GM10266 (cell line): ENCODE measurements around the gene LRRC3.

Experiments used
- DNase-seq: peaks from one replicate; pipeline ENCODE4 v3.0.0; 2012; ENCODE audit errors: extremely low spot score
- CTCF ChIP-seq: IDR thresholded peaks from 2 replicates; pipeline ENCODE4 v1.5.1; 2012; ENCODE audit warnings: mild to moderate bottlenecking, low read depth; ENCODE audit not compliant: control insufficient read depth, insufficient read depth; ENCODE audit errors: missing control alignments

Gene LRRC3

GRCh38 chr21:44448651-44449131 lies 6.6 kb upstream of the LRRC3 start:
- no peak for TF ChIP-seq CTCF
- no peak for DNase-seq

- no peak for DNase-seq
- no peak for TF ChIP-seq CTCF
Measured at GRCh38 chr21:44449473-44450363, 5.6 kb upstream of the LRRC3 start.

- no peak for DNase-seq
- no peak for TF ChIP-seq CTCF
Measured at GRCh38 chr21:44450402-44450801, 4.9 kb upstream of the LRRC3 start.

- no peak for DNase-seq
- no peak for TF ChIP-seq CTCF
Measured at GRCh38 chr21:44450999-44451398, 4.3 kb upstream of the LRRC3 start.

- no peak for TF ChIP-seq CTCF
- no peak for DNase-seq
Measured at GRCh38 chr21:44453120-44453519, 2.2 kb upstream of the LRRC3 start.

- no peak for TF ChIP-seq CTCF
- DNase-seq, result no peak
Measured at GRCh38 chr21:44454058-44454457, 1.3 kb upstream of the LRRC3 start.

GRCh38 chr21:44455524-44456213 lies 359 bp downstream of the LRRC3 start:
- DNase-seq, result peak; percentile 73
- TF ChIP-seq CTCF, result peak; percentile 56
